GM12872 (cell line): Measurements from ENCODE around the gene SYT12.

Experiments used
- TF ChIP-seq, protein P1 (sequence below): IDR thresholded peaks from 3 replicates; pipeline ENCODE4 v1.5.1; 2011; ENCODE audit warnings: low read depth, mild to moderate bottlenecking, low read length, moderate library complexity; ENCODE audit not compliant: insufficient read depth

Gene SYT12

DNA sequence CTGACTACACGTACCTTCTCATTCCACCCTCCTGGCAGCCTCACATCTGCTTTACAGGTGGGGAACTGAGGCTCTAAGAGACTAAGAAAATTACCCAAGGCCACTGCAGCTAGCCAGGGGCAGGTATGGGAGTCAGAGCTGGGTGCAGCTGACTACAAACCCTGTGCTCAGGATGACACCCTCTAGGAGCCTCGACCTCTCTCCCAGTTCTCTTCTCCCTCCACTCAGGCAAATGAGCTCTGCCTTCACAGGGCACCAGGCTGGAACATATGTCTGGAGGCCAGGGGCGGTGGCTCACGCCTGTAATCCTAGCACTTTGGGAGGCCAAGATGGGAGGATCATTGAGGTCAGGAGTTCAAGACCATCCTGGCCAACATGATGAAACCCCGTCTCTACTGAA, 4.0 kb downstream of the SYT12 start:
- TF ChIP-seq, protein P1, sequence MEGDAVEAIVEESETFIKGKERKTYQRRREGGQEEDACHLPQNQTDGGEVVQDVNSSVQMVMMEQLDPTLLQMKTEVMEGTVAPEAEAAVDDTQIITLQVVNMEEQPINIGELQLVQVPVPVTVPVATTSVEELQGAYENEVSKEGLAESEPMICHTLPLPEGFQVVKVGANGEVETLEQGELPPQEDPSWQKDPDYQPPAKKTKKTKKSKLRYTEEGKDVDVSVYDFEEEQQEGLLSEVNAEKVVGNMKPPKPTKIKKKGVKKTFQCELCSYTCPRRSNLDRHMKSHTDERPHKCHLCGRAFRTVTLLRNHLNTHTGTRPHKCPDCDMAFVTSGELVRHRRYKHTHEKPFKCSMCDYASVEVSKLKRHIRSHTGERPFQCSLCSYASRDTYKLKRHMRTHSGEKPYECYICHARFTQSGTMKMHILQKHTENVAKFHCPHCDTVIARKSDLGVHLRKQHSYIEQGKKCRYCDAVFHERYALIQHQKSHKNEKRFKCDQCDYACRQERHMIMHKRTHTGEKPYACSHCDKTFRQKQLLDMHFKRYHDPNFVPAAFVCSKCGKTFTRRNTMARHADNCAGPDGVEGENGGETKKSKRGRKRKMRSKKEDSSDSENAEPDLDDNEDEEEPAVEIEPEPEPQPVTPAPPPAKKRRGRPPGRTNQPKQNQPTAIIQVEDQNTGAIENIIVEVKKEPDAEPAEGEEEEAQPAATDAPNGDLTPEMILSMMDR = no peak

DNA sequence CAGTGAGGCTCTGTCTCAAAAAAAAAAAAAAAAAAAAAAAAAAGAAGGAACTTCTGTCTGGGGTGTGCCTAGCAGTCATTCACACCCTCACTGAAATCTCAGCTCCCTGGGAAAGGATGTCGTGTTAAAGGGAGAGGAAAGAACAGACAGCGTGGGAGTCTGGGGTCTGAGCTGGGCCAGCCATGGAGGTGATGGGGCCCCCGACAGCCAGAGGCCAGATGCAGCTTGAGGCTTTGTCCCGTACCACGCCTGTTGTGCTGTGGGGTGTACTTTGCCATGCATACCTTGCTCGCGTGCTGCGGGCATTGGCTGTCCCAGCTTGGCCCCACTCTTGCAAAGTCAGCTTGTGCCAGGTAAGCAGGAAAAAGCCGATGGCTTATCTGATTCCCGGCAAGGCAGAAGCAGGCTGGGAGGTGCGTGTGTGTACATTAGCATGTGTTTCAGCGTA, 4.6 kb downstream of the SYT12 start:
- TF ChIP-seq, protein P1 = no peak

DNA sequence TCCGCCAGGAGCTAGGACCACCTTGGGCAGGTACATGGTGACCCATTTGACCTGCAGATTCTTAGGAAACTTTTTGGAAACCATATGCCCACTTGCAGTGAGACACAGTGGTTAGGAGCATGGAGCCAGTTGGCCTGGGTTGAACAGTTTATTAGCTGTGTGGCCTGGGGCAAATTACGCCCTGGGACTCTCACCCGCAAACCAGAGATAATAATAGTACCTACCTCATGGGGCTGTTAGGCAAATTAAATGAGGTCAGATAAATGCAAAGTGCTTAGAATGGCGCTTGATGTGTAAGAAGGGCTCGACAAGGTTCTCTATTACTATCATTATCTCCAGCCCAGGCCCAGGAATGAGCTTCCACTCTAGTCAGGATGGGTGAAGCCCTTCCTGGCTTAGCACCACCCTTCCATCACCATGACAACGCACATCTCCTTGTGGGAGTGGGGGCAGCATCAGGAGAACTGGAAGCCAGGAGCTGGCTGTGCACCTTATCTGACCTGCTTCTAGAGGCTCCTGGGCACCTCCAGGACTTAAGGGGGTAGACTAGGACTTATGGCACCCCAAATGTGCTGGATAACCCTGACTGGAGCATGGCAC, 5.1 kb downstream of the SYT12 start:
- TF ChIP-seq, protein P1 = no peak

DNA sequence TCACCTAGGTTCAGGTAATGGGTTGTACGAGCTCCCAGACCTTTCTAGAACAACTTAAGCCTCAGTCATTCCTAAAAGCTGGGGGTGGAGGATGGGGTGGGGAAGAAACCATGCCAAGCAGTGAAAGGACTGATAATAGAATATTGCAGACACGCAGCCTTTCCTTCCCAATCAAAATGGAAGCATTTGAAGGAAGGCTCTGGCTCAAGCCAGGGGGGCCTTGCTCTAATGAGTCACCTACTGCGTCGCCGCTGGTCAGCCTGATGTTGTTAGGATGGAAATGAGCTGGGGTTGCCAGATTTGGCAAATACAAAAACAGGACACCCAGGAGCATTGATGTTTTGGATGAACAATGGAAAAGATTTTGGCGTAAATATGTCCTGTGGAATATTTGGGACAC, 6.2 kb downstream of the SYT12 start:
- TF ChIP-seq, protein P1 = no peak

DNA sequence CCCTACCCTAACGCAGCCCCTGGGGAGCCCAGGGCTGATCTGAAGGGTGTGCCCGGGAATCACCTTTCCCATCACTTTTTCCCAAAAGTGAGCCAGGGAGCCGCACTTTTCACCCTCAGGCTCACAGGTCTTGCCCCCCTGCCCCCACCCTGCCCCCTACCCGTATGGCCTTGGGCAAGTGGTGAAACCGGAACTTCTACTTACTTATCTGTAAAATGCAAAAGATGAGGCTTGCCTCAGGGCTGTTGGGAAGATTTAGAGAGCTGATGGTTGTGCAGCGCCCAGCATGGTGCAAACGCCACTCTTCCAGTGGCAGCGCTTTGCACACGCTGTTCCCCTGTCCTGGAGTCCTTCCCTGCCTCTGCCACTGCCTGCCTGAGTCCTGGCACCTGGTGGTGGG, 8.0 kb downstream of the SYT12 start:
- TF ChIP-seq, protein P1 = no peak

DNA sequence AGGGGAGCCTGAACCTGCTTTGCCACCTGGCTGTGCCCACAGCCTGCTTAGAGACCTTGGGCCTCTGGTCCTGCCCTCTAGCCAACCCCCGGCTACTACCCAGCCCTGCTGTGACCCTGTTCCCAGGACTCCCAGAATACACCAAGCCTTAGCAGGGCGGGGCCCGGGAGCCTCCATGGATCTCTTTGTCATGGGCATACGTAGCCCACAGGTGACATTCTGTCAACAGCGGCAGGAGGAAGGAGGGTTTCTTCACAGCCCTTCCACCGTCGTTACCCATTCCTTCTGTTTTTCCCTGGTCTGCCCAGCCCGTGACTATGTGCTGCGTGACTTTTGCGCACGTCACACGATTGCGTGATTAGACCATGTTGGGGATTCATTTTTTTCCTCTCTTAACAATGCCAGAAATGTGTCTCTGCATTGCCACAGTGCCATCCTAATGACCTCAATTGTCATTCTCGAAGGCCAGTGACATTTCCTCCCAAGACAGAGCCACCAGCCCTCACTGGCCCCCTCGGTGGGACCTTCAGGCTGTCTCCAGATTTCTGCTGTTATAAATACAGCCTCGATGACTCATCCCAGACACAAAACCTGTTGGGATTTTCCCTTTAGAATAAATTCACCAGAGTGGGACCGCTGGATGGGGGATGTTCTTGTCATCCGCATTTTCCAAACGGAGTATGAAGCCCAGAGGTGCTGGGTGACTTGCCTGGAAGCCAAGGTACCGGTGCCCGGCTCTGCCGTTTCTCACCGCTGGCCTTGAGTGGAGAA, 9.0 kb downstream of the SYT12 start:
- TF ChIP-seq, protein P1 = no peak

DNA sequence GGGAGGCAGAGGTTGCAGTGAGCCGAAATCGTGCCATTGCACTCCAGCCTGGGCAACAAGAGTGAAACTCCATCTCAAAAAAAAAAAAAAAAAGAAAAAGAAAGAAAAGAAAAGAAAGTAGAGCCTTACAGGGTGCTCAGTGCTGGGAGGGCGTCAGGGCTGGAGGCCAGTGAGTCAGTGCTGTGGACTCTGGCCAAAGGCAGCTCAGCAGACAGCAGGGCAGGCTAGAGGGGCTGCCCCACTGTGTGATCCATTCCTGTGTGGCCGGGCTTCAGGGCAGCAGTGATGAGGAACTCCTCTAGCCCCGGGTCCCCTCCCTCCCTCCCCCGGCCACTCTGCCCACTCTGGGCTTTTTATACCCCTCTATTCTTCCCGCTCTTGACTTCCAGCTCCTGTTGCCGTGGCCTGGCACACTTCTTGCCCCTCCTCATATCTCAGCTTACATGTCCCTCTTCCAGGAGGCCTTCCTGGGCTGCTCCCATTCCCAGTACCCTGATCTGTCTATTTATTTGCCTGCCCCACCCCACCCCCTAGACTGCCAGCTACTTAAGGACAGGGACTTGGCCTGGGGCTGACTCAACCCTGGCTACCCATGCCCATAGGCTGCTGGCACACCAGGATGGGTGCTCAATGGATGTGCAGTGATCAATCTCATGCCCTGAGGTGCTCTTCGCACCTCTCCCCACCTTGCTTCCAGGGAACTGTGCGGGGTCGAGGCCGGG, 10.1 kb downstream of the SYT12 start:
- TF ChIP-seq, protein P1 = no peak
